ENCODE measurements around the gene PXYLP1. TPM values are rescaled to one million over a fixed set of nuclear protein-coding genes. Genes with fewer than 3 reads are reported as not detected.
"Not testable (repeated sequence)": the region's sequence is repeated elsewhere in the genome, so short reads cannot be mapped to it uniquely, and the experiment has no call there.

PXYLP1 gene
- total and polyA plus RNA-seq, 8 donors: 11.6 to 35.3 (median 28.3) TPM

- TF ChIP-seq, protein P1, sequence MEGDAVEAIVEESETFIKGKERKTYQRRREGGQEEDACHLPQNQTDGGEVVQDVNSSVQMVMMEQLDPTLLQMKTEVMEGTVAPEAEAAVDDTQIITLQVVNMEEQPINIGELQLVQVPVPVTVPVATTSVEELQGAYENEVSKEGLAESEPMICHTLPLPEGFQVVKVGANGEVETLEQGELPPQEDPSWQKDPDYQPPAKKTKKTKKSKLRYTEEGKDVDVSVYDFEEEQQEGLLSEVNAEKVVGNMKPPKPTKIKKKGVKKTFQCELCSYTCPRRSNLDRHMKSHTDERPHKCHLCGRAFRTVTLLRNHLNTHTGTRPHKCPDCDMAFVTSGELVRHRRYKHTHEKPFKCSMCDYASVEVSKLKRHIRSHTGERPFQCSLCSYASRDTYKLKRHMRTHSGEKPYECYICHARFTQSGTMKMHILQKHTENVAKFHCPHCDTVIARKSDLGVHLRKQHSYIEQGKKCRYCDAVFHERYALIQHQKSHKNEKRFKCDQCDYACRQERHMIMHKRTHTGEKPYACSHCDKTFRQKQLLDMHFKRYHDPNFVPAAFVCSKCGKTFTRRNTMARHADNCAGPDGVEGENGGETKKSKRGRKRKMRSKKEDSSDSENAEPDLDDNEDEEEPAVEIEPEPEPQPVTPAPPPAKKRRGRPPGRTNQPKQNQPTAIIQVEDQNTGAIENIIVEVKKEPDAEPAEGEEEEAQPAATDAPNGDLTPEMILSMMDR (IDR thresholded peaks at IDR 0.05): no peak
- intact Hi-C loops (cut with DNase I): no loop called here
Observed at GRCh38 chr3:141204343-141204742, 27.3 kb upstream of the PXYLP1 start.

DNA sequence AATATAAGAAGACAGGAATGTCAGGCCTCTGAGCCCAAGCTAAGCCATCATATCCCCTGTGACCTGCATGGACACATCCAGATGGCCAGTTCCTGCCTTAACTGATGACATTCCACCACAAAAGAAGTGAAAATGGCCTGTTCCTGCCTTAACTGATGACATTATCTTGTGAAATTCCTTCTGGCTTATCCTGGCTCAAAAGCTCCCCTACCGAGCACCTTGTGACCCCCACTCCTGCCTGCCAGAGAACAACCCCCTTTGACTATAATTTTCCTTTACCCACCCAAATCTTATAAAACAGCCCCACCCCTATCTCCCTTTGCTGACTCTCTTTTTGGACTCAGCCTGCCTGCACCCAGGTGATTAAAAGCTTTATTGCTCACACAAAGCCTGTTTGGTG is 20.3 kb upstream of the PXYLP1 start:
- H3K4me3 ChIP-seq; H3K4me1 ChIP-seq; DNase-seq; H3K27me3 ChIP-seq; H3K9me3 ChIP-seq; H3K27ac ChIP-seq; H3K36me3 ChIP-seq; ATAC-seq; intact Hi-C loops (cut with DNase I): not testable (repeated sequence)

More at GRCh38 chr3:141204343-141204742, 27.3 kb upstream of the PXYLP1 start:
- Histone ChIP-seq H3K4me3 (no peak overlapping the region), H3K9me3 (no peaks in the 10 kb centered on the region), H3K27me3 (no peaks in the 10 kb centered on the region), H3K36me3 (no peaks in the 10 kb centered on the region), H3K4me1 (no peaks in the 10 kb centered on the region), H3K27ac (no peak overlapping the region)
- DNase-seq: no peak
- ATAC-seq: no peak

DNA sequence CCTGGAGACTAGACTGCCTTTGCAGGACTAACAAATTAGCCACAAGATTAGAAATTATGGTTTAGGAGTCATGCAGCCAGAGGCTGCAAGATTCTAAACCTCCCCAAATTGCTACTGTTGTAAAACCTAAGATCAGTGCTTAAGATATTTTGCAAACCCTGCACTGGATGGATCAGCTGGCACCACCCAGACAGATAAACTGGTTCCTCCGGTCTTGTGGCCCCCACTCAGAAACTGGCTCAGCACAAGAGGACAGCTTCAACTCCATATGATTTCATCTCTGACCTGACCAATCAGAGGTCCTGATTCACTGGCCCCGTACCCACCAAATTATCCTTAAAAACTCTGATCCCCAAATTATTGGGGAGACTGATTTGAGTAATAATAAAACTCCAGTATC is 19.5 kb upstream of the PXYLP1 start:
- no peaks in the 10 kb centered on the region for H3K4me1 ChIP-seq
- ATAC-seq (no peak), DNase-seq (no peak)
- TF ChIP-seq, protein P1 (IDR thresholded peaks at IDR 0.05): no peak
- no peaks in the 10 kb centered on the region for H3K27me3 ChIP-seq
- peaks cover 0 to 6% of the 10 kb centered on the region in 2 donors for H3K9me3 ChIP-seq
- H3K27ac ChIP-seq: no peak overlapping the region
- H3K4me3 ChIP-seq: no peak overlapping the region
- intact Hi-C loops (cut with DNase I): no loop called here
- H3K36me3 ChIP-seq: no peaks in the 10 kb centered on the region

DNA sequence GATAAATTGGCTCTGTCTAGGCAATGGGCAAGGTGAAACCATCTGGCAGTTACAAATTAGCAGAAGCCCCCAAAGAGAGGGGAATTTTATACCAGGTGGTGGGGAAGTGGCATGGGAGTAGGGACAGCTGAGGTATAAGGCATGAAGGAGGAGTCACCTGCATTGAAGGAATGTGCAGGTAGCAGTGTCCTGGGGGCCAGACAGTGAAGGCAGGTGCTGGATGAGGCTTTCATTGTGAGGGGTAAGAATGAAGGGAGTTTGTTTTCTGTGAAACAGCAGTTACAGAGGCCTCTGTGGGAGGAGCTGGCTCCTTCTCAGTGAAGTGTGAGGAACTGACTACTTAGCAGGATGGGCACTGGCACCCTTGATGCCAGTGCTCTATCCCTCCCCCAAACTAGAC is 19.1 kb upstream of the PXYLP1 start:
- DNase-seq: no peak
- H3K4me1 ChIP-seq: no peaks in the 10 kb centered on the region
- no peak overlapping the region for H3K27ac ChIP-seq
- no peaks in the 10 kb centered on the region for H3K36me3 ChIP-seq
- no peak overlapping the region for H3K4me3 ChIP-seq
- TF ChIP-seq, protein P1 (IDR thresholded peaks at IDR 0.05): no peak
- no peak for ATAC-seq
- peaks cover 0 to 6% of the 10 kb centered on the region in 2 donors for H3K9me3 ChIP-seq
- no peaks in the 10 kb centered on the region for H3K27me3 ChIP-seq
- intact Hi-C loops (cut with DNase I): no loop called here

- DNase-seq (no peak), ATAC-seq (no peak)
- peak overlapping the region in 1 of 2 donors; percentile 79 for H3K27ac ChIP-seq
Observed at GRCh38 chr3:141216975-141217374, 14.7 kb upstream of the PXYLP1 start.

More at GRCh38 chr3:141216975-141217374, 14.7 kb upstream of the PXYLP1 start:
- H3K4me1 ChIP-seq: no peaks in the 10 kb centered on the region
- no peaks in the 10 kb centered on the region for H3K27me3 ChIP-seq
- H3K9me3 ChIP-seq: peaks cover 0 to 6% of the 10 kb centered on the region in 2 donors
- H3K36me3 ChIP-seq: no peaks in the 10 kb centered on the region
- intact Hi-C loops (cut with DNase I): no loop called here
- H3K4me3 ChIP-seq: no peak overlapping the region
- TF ChIP-seq, protein P1 (IDR thresholded peaks at IDR 0.05): no peak
